IPS-18c (cell line): ENCODE results near the gene CENATAC.
"Not testable (repeated sequence)": the region's sequence is repeated elsewhere in the genome, so short reads cannot be mapped to it uniquely, and the experiment has no call there.

Experiments
- H3K4me3 ChIP-seq: 2 replicates; pipeline ENCODE4 v1.7.0; 2013; ENCODE audit warnings: low read depth, mild to moderate bottlenecking, low read length, moderate library complexity; ENCODE audit not compliant: insufficient read depth
- H3K9me3 ChIP-seq: one replicate; pipeline ENCODE4 v1.6.1; 2013; ENCODE audit warnings: mild to moderate bottlenecking, low read length, moderate library complexity; ENCODE audit not compliant: control insufficient read depth, insufficient read depth

CENATAC gene

GRCh38 chr11:119034813-119035212 lies 36.9 kb downstream of the CENATAC start:
- H3K9me3 ChIP-seq, result no peaks in the 10 kb centered on the region

GRCh38 chr11:119038884-119039283 lies 40.9 kb downstream of the CENATAC start:
- Histone ChIP-seq H3K4me3 (no peak overlapping the region), H3K9me3 (peaks cover 2% of the 10 kb centered on the region)

More at GRCh38 chr11:119034813-119035212, 36.9 kb downstream of the CENATAC start:
- no peak overlapping the region for H3K4me3 ChIP-seq

GRCh38 chr11:119039471-119039870 lies 41.5 kb downstream of the CENATAC start:
- H3K9me3 ChIP-seq, H3K4me3 ChIP-seq: not testable (repeated sequence)

GRCh38 chr11:119041821-119042514 lies 44.0 kb downstream of the CENATAC start:
- Histone ChIP-seq H3K4me3 (no peak overlapping the region), H3K9me3 (peaks cover 2% of the 10 kb centered on the region)

GRCh38 chr11:119042927-119043326 lies 45.0 kb downstream of the CENATAC start:
- peaks cover 2% of the 10 kb centered on the region for H3K9me3 ChIP-seq
- H3K4me3 ChIP-seq, result no peak overlapping the region

GRCh38 chr11:119044708-119045107 lies 46.8 kb downstream of the CENATAC start:
- peaks cover 4% of the 10 kb centered on the region for H3K9me3 ChIP-seq
- no peak overlapping the region for H3K4me3 ChIP-seq

- no peak overlapping the region for H3K4me3 ChIP-seq
- H3K9me3 ChIP-seq, result peaks cover 4% of the 10 kb centered on the region
Observed at GRCh38 chr11:119046489-119046888, 48.6 kb downstream of the CENATAC start.

- H3K9me3 ChIP-seq, result peaks cover 4% of the 10 kb centered on the region
- no peak overlapping the region for H3K4me3 ChIP-seq
Observed at GRCh38 chr11:119047205-119047604, 49.3 kb downstream of the CENATAC start.

GRCh38 chr11:119048644-119049043 lies 50.7 kb downstream of the CENATAC start:
- H3K9me3 ChIP-seq, result peaks cover 6% of the 10 kb centered on the region
- no peak overlapping the region for H3K4me3 ChIP-seq

GRCh38 chr11:119049081-119049480 lies 51.1 kb downstream of the CENATAC start:
- H3K4me3 ChIP-seq, result no peak overlapping the region
- peaks cover 4% of the 10 kb centered on the region for H3K9me3 ChIP-seq

- H3K4me3 ChIP-seq, result no peak overlapping the region
Observed at GRCh38 chr11:119051440-119052162, 53.7 kb downstream of the CENATAC start.

GRCh38 chr11:119052163-119052814 lies 54.4 kb downstream of the CENATAC start:
- no peak overlapping the region for H3K4me3 ChIP-seq
- peaks cover 4% of the 10 kb centered on the region for H3K9me3 ChIP-seq

More at GRCh38 chr11:119051440-119052162, 53.7 kb downstream of the CENATAC start:
- H3K9me3 ChIP-seq, result peaks cover 4% of the 10 kb centered on the region

GRCh38 chr11:119054418-119054817 lies 56.5 kb downstream of the CENATAC start:
- H3K4me3 ChIP-seq, result no peak overlapping the region
- peaks cover 2% of the 10 kb centered on the region for H3K9me3 ChIP-seq

GRCh38 chr11:119055901-119056300 lies 58.0 kb downstream of the CENATAC start:
- peaks cover 2% of the 10 kb centered on the region for H3K9me3 ChIP-seq

GRCh38 chr11:119056421-119056999 lies 58.6 kb downstream of the CENATAC start:
- Histone ChIP-seq H3K9me3 (peaks cover 2% of the 10 kb centered on the region), H3K4me3 (peak overlapping the region; percentile 91)

More at GRCh38 chr11:119055901-119056300, 58.0 kb downstream of the CENATAC start:
- H3K4me3 ChIP-seq, result peak overlapping the region; percentile 91

GRCh38 chr11:119057000-119057769 lies 59.2 kb downstream of the CENATAC start, which contains the start of gene HYOU1:
HYOU1 (minus strand) TSS chr11:119057205; CDS start chr11:119056160, 1,045 bp downstream.
- H3K9me3 ChIP-seq, result peaks cover 2% of the 10 kb centered on the region

GRCh38 chr11:119059128-119059527 lies 61.2 kb downstream of the CENATAC start:
- not testable (repeated sequence) for H3K4me3 ChIP-seq, H3K9me3 ChIP-seq

More at GRCh38 chr11:119057000-119057769, 59.2 kb downstream of the CENATAC start, which contains the start of gene HYOU1:
- peak within 1 kb of the TSS; percentile 91 for H3K4me3 ChIP-seq
